Stomach (tissue), 4 donors: ENCODE data around the gene PLEKHG5.
"Not testable (repeated sequence)": the region's sequence is repeated elsewhere in the genome, so short reads cannot be mapped to it uniquely, and the experiment has no call there.

Experiments used
- CTCF ChIP-seq, 7 experiments: fragments of 450-650 bp in 4 of 7; fragments of 200-600 bp in 3 of 7; sonication (generic) in 3 of 7; IDR thresholded peaks; one replicate each; pipeline ENCODE4 v1.5.1; 2016 to 2019; ENCODE audit warnings: antibody characterized with exemption in 7 of 7, control low read depth in 2 of 7, mild to moderate bottlenecking in 1 of 7
- POLR2A ChIP-seq, 4 donors: fragments of 450-650 bp; IDR thresholded peaks; one replicate each; pipeline ENCODE4 v1.6.1; 2016; ENCODE audit warnings: antibody characterized with exemption in 4 of 4, control low read depth in 2 of 4, mild to moderate bottlenecking in 1 of 4, moderate library complexity in 1 of 4

DNA sequence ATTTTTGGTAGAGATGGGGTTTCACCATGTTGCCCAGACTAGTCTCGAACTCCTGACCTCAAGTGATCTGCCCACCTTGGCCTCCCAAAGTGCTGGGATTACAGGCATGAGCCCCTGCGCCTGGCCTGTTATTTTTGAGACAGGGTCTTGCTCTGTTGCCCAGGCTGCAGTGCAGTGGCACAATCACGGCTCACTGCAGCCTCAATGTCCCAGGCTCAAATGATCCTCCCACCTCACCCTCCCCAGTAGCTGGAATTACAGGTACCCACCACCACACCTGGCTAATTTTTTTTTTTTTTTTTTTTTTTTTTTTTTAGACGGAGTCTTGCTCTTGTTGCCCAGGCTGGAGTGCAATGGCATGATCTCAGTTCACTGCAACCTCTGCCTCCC, 2.4 kb upstream of the PLEKHG5 start:
- TF ChIP-seq CTCF, POLR2A (IDR thresholded peaks at IDR 0.05): not testable (repeated sequence)
